Activated naive CD8-positive, alpha-beta T cell (primary cell): ENCODE measurements around the gene IL6R.
A peak's percentile ranks its signal among the peaks of the same experiment; 100 is the strongest.
"Not testable (repeated sequence)": the region's sequence is repeated elsewhere in the genome, so short reads cannot be mapped to it uniquely, and the experiment has no call there.

ENCODE experiments used
- H3K27ac Mint-ChIP-seq: one replicate; pipeline ENCODE4 v1.8.0; 2021; ENCODE audit warnings: mixed read lengths
- H3K27me3 Mint-ChIP-seq: one replicate; pipeline ENCODE4 v1.8.0; 2021; ENCODE audit warnings: mixed read lengths
- H3K36me3 Mint-ChIP-seq: one replicate; pipeline ENCODE4 v1.8.0; 2021; ENCODE audit warnings: mixed read lengths
- H3K4me1 Mint-ChIP-seq: one replicate; pipeline ENCODE4 v1.8.0; 2021; ENCODE audit warnings: low read depth, mixed read lengths
- H3K4me3 Mint-ChIP-seq: one replicate; pipeline ENCODE4 v1.8.0; 2021; ENCODE audit warnings: mild to moderate bottlenecking, mixed read lengths
- H3K9me3 Mint-ChIP-seq: one replicate; pipeline ENCODE4 v1.8.0; 2021; ENCODE audit warnings: low read depth, mixed read lengths

IL6R gene

GRCh38 chr1:154467434-154468102 is 62.4 kb downstream of the IL6R start:
- peaks cover 2% of the 10 kb centered on the region for H3K36me3 Mint-ChIP-seq
- peaks cover 53% of the 10 kb centered on the region for H3K4me1 Mint-ChIP-seq
- H3K9me3 Mint-ChIP-seq: no peaks in the 10 kb centered on the region
- H3K27me3 Mint-ChIP-seq: no peaks in the 10 kb centered on the region
- peak overlapping the region; percentile 50 for H3K27ac Mint-ChIP-seq
- H3K4me3 Mint-ChIP-seq: no peak overlapping the region

GRCh38 chr1:154468535-154469250 is 63.5 kb downstream of the IL6R start:
- peaks cover 44% of the 10 kb centered on the region for H3K4me1 Mint-ChIP-seq

GRCh38 chr1:154469844-154470560 is 64.9 kb downstream of the IL6R start:
- Mint-ChIP-seq H3K36me3 (peaks cover 2% of the 10 kb centered on the region), H3K27me3 (no peaks in the 10 kb centered on the region), H3K4me1 (peaks cover 32% of the 10 kb centered on the region), H3K4me3 (no peak overlapping the region), H3K9me3 (no peaks in the 10 kb centered on the region), H3K27ac (no peak overlapping the region)

More at GRCh38 chr1:154468535-154469250, 63.5 kb downstream of the IL6R start:
- no peaks in the 10 kb centered on the region for H3K27me3 Mint-ChIP-seq
- no peak overlapping the region for H3K4me3 Mint-ChIP-seq
- H3K9me3 Mint-ChIP-seq: no peaks in the 10 kb centered on the region
- no peak overlapping the region for H3K27ac Mint-ChIP-seq
- H3K36me3 Mint-ChIP-seq: peaks cover 2% of the 10 kb centered on the region

DNA sequence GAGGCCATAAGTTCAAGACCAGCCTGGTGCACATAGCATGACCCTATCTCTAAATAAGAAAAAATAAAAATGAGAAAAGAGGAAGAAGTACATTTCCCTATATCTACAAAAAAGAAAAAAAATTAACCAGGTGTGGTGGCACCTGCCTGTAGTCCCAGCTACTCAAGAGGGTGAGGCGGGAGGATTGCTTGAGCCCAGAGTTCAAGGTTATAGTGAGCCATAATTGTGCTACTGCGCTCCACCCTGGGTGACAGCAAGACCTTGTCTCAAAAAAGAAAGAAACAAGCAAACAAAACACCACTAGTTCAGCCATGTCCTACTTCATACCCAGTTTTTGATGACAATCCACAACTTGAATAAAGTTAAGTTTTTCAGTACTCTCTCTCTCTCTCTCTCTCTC is 66.2 kb downstream of the IL6R start:
- Mint-ChIP-seq H3K4me3 (no peak overlapping the region), H3K9me3 (no peaks in the 10 kb centered on the region), H3K27me3 (no peaks in the 10 kb centered on the region), H3K27ac (no peak overlapping the region), H3K36me3 (no peaks in the 10 kb centered on the region), H3K4me1 (peaks cover 20% of the 10 kb centered on the region)

- H3K4me1 Mint-ChIP-seq: peaks cover 11% of the 10 kb centered on the region
- H3K27me3 Mint-ChIP-seq: no peaks in the 10 kb centered on the region
- H3K9me3 Mint-ChIP-seq: no peaks in the 10 kb centered on the region
- no peaks in the 10 kb centered on the region for H3K36me3 Mint-ChIP-seq
- no peak overlapping the region for H3K4me3 Mint-ChIP-seq
- no peak overlapping the region for H3K27ac Mint-ChIP-seq
Observed at GRCh38 chr1:154474802-154475201, 69.7 kb downstream of the IL6R start.

GRCh38 chr1:154476791-154477190 is 71.6 kb downstream of the IL6R start:
- no peaks in the 10 kb centered on the region for H3K36me3 Mint-ChIP-seq
- H3K4me3 Mint-ChIP-seq: no peak overlapping the region
- no peak overlapping the region for H3K27ac Mint-ChIP-seq
- H3K9me3 Mint-ChIP-seq: no peaks in the 10 kb centered on the region
- peaks cover 12% of the 10 kb centered on the region for H3K4me1 Mint-ChIP-seq
- H3K27me3 Mint-ChIP-seq: no peaks in the 10 kb centered on the region

DNA sequence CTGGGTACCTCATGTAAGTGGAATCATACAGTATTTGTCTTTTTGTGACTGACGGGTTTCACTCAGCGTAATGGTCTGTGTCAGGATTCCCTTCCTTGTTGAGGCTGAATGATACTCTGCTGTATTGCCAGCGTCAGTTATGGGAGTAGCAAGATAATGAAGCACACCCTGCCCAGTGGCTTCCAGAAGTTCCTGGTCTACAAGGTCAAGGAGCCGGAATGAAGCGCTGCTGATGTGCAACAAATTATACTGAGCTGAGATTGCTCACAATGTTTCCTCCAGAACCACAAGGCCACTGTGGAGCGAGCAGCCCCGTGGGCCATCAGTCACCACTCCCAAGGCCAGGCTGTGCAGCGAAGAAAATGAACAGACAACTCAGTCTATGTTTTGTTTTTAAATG is 72.9 kb downstream of the IL6R start:
- Mint-ChIP-seq H3K27ac (no peak overlapping the region), H3K4me1 (peaks cover 12% of the 10 kb centered on the region), H3K36me3 (no peaks in the 10 kb centered on the region), H3K9me3 (no peaks in the 10 kb centered on the region), H3K4me3 (no peak overlapping the region), H3K27me3 (no peaks in the 10 kb centered on the region)

- H3K27ac Mint-ChIP-seq: no peak overlapping the region
- H3K36me3 Mint-ChIP-seq: no peaks in the 10 kb centered on the region
Observed at GRCh38 chr1:154478639-154479038, 73.5 kb downstream of the IL6R start.

GRCh38 chr1:154479764-154480421 is 74.8 kb downstream of the IL6R start:
- Mint-ChIP-seq H3K27me3 (no peaks in the 10 kb centered on the region), H3K4me1 (peaks cover 12% of the 10 kb centered on the region), H3K27ac (peak overlapping the region; percentile 19), H3K9me3 (no peaks in the 10 kb centered on the region), H3K4me3 (no peak overlapping the region), H3K36me3 (peaks cover 2% of the 10 kb centered on the region)

More at GRCh38 chr1:154478639-154479038, 73.5 kb downstream of the IL6R start:
- H3K4me1 Mint-ChIP-seq: peaks cover 12% of the 10 kb centered on the region
- H3K27me3 Mint-ChIP-seq: no peaks in the 10 kb centered on the region
- H3K4me3 Mint-ChIP-seq: no peak overlapping the region
- H3K9me3 Mint-ChIP-seq: no peaks in the 10 kb centered on the region

DNA sequence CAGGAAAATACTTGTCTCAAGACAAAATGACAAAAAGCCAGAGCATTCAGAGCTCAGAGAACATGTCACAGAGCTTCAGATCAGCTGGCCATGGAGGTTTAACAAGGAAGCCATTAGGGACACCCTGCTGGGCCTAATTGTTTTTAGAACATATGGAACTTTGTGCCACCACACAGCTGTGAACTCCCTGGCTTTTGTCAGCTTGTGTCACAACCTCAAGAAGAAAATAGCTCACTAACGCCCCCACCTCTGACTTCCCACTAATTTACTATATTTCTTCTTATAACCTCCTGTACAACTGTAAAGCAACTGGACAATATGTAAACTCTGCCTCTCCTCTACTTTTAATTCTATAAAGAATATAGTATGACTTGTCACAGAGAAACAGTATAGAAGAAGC is 75.9 kb downstream of the IL6R start:
- Mint-ChIP-seq H3K9me3 (no peaks in the 10 kb centered on the region), H3K36me3 (peaks cover 2% of the 10 kb centered on the region), H3K27ac (no peak overlapping the region), H3K27me3 (no peaks in the 10 kb centered on the region), H3K4me1 (peaks cover 12% of the 10 kb centered on the region), H3K4me3 (no peak overlapping the region)

- peaks cover 2% of the 10 kb centered on the region for H3K36me3 Mint-ChIP-seq
- H3K27ac Mint-ChIP-seq: no peak overlapping the region
- H3K4me1 Mint-ChIP-seq: peaks cover 4% of the 10 kb centered on the region
- no peak overlapping the region for H3K4me3 Mint-ChIP-seq
- H3K27me3 Mint-ChIP-seq: no peaks in the 10 kb centered on the region
- H3K9me3 Mint-ChIP-seq: no peaks in the 10 kb centered on the region
Observed at GRCh38 chr1:154483941-154484803, 79.0 kb downstream of the IL6R start.

GRCh38 chr1:154485106-154485505 is 80.0 kb downstream of the IL6R start:
- Mint-ChIP-seq H3K4me1 (no peaks in the 10 kb centered on the region), H3K27me3 (no peaks in the 10 kb centered on the region), H3K27ac (no peak overlapping the region), H3K36me3 (peaks cover 2% of the 10 kb centered on the region), H3K9me3 (no peaks in the 10 kb centered on the region), H3K4me3 (no peak overlapping the region)

GRCh38 chr1:154485910-154486496 is 80.9 kb downstream of the IL6R start:
- Mint-ChIP-seq H3K27me3 (no peaks in the 10 kb centered on the region), H3K4me3 (no peak overlapping the region), H3K36me3 (peaks cover 2% of the 10 kb centered on the region), H3K9me3 (no peaks in the 10 kb centered on the region), H3K27ac (no peak overlapping the region), H3K4me1 (no peaks in the 10 kb centered on the region)

DNA sequence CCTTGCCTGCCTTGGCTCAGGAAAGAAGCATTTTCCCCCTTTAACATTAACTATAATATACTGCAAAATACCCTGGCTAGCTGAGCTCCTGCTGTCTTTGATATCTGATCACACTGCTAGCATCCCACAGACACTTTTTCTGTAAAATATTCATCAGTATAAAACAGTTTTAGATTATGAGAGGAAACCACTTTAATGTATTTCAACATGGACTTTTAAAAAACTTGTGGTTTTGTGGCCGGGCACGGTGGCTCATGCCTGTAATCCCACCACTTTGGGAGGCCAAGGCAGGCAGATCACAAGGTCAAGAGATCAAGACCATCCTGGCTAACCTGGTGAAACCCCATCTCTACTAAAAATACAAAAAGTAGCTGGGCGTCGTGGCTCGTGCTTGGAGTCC is 81.6 kb downstream of the IL6R start:
- not testable (repeated sequence) for H3K9me3 Mint-ChIP-seq, H3K27me3 Mint-ChIP-seq, H3K4me3 Mint-ChIP-seq, H3K4me1 Mint-ChIP-seq, H3K27ac Mint-ChIP-seq, H3K36me3 Mint-ChIP-seq
